Left forelimb (tissue), 1 donor: ENCODE data around the gene ZNF331.
A peak's percentile ranks its signal among the peaks of the same experiment; 100 is the strongest.

Experiments used
- DNase-seq: peaks from one replicate; pipeline ENCODE4 v3.0.0-alpha.2; 2018; ENCODE audit warnings: low spot score

ZNF331 gene

DNA sequence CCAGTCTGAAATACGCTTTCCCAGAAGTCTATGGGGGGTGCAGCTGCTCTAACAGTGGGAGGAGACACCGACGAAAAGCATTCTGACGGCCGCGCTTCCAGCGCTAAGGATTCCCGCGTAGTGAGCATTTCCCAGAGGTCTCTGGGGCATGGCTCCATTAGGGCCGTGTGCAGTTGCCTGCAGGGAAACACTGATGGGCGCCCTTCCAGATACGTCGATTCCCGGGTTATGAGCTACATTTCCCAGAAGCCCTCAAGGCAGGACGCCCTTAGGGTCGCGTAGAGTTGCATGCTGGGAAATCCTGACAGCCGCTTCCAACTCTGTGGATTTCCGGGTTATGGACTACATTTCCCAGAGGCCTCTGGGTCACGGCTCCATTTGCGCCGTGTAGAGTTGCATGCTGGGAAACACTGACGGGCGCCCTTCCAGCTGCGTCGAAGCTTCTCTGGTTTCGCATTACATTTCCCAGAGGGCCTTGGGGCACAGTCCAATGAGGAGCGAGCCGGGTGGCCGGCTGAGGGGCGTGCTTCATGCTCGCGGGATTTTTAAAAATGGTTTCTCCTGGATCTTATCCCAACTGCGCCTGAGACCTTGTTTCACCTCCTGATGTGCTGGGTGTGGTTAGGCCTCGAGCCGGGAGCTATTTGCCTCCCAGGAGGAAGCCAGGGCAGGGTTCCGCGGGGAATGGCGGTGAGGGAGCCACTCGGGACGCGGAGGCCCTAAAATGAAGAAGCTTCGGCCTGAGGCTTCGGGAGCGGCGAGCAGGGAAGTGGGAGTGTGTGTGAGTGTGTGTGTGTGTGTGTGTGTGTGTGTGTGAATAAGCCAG lies 17.2 kb upstream of the ZNF331 start:
- peak; percentile 96 for DNase-seq

DNA sequence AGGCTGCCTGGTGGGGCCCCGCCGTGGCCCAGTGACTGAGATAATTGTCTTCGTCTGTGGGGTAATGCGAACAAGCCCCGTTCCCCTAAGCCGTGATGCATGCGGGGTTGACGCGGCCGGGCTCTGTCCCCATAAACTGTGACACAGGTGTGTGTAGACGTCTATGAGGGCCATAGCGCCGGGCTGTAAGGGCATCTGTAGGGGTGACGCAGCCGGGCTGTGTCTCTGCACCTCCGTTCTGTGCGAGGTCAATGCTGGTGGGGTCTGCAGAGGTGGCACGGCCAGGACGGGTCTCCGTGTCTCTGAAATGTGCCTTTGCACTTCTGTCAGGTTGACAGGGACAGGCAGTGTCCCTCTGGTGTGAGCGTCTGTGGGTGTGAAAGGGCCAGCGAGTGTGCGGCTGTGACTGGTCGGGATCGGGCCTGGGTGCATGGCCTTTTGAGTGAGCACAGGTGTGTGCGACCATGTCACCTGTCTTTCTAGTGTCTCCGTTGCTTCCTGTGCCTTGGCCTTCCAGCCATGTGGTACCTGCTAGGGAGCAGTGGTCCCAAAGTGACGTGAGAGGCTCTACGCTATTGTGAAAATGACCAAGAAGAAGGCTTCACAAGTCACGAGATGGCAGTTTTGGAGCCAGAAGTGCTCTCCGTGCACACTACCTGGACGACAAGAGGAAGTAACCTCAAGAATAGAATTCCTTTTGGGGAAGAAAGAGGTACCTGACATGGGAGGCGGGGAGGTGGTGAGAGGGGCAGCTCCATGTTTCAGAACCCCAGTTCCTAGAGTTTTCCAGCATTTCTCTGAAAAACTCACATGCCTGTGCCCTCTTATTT lies 16.4 kb upstream of the ZNF331 start:
- no peak for DNase-seq

DNA sequence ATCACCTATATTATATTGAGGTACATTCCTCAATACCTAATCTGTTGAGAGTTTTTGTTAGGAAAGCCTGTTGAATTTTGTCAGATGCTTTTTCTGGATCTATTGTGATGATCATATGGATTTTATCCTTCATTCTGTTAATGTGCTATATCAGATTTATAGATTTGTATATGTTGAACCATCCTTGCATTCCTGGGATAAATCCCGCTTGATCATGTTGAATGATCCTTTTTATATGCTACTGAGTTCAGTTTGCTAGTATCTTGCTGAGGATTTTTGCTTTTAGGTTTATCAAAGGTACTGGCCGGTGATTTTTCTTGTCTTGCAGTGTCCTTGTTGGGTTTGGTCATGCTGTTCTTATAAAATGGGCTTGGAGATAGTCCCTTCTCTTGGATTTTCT lies 12.0 kb upstream of the ZNF331 start:
- DNase-seq = no peak

DNA sequence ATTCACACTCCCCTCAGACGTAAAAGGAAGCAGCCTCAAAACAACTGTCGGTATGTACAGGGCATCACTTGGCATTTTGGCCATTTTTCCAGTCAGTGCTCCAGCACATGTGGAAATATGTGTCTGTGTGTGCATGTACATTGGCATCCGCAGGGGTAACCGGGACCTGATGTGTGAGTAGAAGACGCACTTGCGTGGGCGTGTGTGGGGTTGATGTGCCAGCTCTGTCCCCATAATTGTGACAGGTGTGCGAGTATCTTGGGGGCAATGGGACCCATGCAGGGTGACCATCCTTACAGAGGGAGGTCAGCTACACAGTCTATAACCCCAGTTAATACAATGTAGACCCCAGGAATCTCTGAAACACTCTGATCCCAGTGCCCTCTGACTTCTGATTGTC lies 7.3 kb upstream of the ZNF331 start:
- DNase-seq = no peak

DNA sequence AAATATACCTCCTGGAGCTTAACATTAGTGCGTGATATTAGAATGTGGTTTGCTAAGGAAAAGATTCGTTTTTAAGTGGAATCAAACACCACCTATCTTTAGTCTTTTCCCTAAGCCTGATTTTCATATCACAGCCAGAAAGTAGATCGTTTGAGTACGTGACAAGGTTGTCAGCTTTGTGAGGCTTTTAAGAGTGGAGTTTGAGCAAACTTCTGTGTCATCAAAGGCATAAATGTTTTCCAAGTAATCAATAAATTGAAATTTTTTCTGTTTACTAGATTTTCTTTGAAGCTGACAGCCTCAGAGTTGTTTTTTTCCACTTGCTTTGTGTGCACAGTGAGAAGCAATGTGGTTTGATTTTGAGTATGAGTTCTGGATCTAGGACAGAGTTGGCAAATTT lies 6.5 kb upstream of the ZNF331 start:
- no peak for DNase-seq

DNA sequence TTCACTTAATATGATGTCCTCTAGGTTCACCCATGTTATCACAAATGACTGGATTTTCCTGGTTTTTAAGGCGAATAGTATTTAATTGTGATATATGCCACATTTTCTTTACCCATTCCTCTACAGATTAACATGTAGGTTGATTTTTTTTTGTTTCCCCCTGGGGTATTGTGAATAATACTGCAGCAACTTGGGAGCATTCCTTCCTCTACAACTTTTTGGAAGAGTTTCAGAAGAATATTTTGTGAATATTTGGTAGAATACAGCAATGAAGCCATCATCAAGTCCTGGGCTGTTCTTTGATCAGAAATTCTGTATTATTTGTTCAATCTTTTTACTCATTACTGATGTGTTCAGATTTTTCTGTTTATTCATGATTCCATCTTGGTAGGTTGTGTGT lies 5.6 kb upstream of the ZNF331 start:
- DNase-seq = no peak

DNA sequence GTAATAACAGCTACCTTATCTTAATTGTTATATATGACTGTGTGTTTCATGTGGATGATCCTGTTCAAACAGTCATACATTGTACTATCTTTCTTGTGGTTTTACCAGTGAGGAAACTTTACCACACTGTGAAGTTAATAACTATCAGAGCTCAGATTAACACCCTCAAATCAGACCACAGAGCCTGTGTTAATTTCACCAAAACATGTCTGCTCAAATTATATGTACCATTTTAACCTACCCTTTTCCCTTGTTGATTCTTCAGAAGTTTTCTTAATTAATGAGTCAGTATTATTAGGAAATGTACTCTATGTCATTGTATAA lies 1.8 kb upstream of the ZNF331 start:
- DNase-seq = no peak

DNA sequence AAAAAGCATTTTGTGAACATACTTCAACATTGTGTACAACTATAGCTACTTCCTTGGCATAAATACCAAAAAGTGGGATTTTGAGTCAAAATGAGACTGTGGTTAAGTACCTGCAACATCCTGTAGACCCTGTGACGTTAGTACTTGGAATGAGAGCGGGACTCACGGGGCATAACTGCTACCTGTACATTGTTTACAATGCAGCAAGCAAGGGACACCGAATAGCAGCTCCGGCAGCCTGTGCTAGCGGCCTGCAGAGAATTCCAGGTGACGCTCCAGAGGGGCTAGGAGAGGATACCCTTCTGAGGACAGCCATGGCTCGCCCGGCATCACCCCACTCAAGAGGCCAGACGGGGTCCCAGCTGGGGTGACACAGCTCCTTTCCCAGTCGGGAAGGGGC lies 824 bp upstream of the ZNF331 start:
- peak; percentile 65 for DNase-seq

DNA sequence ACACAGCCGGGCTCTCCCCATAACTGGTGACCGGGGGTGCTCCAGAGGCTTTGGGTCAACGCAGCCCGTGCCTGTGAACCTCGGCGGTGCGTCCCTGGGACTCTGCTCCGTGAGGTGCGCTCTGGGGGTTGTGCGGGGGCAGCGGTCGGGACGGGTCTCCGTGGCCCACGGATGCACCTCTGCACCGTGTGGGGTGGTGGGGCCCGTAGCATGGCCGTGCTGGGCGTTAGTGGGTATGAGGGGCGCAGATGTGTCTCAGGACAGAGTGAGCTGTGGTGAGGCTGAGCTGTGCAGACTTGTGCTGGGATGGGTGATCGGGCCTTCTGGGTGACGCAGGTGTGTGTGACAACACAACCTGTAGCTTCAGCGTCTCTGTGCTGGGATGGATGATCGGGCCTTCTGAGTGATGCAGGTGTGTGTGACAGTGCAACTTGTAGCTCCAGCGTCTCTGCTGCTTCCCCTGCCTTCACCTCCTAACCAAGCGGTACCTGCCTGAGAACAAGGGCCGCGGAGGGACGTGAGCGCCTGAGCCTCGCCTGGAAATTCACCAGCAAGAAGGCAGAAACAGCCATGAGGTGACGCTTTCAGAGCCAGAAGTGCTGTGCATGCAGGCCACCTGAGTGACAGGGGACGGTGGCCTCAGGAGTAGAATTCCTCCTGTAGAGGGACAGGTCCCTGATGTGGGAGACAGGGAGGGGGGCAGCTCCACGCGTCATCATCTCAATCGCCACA lies 599 bp downstream of the ZNF331 start:
- DNase-seq = no peak

DNA sequence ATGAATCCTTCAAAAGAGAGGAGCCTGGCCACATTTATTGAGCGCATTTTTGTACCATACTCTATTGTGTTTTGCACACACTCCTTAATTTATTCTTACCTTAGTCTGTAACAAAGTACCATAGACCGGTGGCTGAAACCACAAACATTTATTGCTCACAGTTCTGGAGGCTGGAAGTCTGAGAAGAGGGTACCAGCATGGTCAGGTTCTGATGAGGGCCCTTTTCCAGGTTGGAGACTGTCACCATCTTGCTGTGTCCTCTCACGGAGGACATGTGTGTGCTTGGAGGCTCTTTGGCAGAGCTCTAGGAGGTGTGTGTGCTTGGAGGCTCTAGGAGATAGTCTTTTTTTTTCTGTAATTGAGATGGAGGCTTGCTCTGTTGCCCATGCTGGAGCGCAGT lies 2.1 kb downstream of the ZNF331 start:
- DNase-seq = no peak

DNA sequence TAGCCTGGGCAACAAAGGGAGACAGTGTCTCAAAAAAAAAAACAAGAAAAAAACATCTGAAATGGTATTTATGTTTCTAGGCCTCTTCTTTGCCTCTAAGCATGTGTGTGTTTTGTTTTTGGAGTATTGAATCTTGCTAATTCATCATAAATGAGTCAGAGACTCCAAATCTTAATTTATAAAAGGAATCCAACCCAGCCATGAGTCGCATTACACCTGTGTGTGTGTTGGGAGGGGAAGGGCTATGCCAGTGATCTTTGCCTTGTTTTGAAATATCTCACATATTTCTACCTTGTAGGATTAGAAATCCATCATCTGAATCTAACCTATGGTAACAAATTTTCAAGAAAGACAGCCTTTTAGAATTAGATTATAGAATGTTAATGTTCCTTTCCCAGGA lies 4.0 kb downstream of the ZNF331 start:
- DNase-seq = no peak

DNA sequence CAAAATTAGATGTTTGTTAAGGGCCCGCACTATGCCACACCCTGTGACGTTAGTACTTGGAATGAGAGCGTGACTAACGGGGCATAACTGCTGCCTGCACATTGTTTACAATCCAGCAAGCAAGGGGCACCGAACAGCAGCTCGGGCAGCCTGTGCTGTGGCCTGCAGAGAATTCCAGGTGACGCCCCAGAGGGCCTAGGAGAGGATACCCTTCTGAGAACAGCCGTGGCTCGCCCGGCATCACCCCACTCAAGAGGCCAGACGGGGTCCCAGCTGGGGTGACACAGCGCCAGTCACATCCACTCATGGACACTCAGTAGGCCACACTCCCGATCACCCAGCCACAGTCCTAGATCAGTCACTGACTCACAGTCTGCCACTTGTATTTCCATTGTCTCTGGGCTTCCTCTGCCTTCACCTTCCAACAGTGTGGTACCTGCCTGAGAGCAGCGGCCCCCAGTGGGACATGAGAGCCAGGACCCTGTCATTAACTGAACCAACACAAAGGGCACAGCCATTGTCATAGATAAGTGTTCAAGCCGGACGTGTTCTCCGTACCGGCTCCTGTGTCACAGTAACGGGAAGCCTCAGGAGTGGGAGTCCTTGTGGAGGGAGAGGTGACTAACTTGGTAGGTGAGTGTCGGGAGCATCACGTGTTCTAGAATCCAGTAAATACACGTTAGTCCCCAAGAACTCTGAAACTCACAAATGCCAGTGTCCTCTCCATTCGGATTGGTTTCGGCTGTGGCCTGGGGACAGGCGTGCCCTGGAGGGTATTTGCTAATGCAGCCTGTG lies 7.5 kb downstream of the ZNF331 start:
- no peak for DNase-seq

DNA sequence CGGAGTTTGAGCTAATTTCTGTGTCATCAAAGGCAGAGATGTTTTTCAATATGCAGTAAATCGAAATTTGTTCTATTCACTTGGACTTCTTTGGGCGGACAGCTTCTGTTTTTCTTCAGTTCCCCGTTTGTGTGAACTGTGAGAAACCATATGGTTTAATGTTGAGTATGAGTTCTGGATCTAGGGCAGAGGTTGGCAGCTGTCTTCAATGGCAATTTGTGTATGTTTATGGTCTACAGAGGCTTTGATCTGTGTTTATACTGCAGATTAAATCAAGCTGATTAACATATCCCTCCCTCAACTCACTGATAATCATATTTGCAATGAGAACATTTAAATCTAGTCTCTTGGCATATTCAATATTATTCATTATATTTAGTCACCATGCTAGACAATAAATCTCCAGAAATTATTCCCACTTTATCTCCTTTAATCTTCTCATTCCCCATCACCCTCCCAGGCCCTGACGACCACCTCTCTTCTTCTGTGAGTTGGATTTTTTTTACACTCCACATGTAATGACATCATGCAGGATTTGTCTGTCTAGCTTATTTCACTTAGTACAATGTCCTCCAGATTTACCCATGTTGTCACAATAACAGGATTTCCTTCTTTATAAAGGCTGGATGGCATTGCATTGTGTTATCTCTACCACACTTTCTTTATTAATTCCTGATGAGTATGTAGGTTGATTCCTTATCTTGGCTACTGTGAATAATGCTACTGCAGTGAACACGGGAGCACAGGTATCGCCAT lies 9.0 kb downstream of the ZNF331 start:
- DNase-seq = no peak

DNA sequence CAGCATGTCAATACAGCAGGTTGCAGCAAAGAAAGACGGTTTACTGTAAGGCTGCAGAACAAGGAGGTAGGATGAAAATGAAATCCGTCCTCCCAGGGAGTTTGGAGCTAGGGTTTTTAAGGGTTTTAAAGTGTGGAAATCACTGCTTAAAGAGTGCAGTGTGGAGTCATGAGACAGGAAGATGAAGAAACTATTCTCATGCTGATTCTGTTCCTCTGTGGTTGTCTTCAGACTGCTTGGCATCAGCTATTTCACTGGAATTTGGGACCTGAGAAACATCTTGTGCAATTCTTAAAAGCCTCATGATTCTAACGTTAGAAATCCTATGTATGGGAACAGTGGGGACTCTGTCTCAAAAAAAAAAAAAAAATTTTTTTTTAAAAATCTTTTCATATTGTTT lies 11.4 kb downstream of the ZNF331 start:
- no peak for DNase-seq

DNA sequence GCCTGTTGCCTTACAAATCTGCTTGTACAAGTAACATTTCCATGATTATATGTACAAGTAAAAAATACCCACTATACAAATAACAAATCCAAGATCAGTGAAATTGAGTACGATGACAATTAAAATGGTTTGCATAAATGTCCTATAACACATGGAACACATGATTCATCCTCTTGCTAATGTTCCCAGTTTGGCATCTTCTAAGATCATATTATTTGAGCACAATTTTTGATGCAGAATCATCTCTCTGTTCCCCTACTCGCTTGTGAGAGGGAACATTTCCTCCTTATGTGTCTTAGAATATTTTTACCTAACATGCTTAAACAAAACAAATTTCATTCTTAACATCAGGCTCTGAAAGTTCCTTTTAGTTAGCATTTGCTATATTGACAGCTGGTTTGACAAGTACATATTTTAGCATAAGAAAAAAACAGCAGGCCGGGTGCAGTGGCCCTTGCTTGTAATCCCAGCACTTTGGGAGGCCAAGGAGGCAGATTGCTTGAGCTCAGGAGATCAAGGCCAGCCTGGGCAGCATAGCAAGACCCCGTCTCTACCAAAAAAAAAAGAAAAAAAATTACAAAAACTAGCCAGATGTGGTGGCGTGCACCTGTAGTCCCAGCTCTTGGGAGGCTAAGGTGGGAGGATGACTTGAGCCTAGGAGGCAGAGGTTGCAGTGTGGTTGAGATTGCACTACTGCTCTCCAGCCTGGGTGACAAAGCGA lies 14.2 kb downstream of the ZNF331 start:
- no peak for DNase-seq

DNA sequence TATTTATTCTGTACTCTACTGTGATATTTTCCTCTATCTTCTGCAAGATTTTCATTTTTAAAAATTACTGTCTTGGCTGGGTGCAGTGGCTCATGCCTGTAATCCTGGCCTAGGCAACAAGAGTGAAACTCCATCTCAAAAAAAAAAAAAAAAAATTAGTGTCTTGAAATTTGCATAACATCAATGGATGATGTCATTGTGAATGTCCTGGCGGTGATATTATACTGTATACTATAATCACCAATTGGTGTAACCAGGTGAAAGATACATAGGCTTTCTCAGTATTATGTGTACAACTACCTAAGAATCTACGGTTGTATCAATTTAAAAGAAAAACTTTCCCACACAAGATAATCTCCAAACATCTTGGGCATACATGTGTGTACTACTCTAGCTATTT lies 15.2 kb downstream of the ZNF331 start:
- DNase-seq = no peak

DNA sequence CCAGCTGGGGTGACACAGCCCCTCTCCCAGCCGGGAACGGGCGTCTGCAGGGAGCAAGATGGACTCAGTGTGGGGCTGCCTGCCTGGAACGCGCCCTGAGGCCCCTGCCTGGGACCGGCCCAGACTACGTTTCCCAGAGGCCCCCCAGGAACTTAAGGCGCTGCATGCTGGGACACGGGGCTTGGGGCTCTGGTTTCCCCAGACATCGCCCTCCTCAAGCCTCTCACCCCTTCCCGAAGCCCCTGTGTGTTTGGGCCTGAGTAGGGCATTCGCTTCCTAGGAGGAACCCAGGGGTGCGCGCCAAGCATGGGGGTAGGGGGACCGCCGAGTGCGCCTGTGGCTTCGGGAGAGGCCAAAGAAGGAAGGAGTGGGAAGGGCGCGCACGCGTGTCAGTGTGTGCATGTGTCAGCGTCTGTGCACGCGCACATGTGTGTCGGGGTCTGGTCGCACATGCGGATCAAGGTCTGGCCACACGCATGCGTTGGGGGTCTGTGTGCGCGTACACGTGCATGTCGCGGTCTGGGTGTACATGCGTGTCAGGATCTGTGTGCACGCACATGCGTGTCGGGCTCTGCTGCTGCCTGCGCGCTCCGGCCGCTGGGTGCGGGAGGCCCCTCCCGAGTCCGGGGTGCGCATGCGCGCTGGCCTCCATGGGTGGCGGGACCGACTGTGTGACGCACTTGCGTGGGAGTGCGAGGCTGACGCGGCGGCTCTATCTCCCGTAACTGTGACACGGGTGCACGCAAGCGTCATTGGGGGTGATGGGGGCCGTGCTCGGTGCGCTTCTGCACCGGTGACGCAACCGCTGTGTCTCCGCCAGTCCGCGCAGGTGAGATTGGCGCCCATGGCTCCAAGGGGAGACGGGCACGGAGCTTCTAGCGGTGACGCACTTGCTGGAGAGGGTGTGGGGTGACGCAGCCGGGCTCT lies 16.2 kb downstream of the ZNF331 start:
- peak; percentile 92 for DNase-seq

DNA sequence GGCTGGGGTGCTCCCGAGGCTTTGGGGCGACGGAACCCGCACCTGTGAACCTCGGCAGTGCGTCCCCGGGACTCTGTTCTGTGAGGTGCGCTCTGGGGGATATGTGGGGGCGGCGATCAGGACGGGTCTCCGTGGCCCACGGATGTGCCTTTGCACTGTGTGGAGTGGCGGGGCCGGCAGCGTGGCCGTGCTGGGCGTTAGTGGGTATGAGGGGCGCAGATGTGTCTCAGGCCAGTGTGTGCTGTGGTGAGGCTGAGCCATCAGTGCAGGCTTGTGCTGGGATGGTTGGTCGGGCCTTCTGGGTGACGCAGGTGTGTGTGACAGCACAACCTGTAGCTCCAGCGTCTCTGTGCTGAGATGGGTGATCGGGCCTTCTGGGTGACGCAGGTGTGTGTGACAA lies 16.9 kb downstream of the ZNF331 start:
- DNase-seq = no peak

DNA sequence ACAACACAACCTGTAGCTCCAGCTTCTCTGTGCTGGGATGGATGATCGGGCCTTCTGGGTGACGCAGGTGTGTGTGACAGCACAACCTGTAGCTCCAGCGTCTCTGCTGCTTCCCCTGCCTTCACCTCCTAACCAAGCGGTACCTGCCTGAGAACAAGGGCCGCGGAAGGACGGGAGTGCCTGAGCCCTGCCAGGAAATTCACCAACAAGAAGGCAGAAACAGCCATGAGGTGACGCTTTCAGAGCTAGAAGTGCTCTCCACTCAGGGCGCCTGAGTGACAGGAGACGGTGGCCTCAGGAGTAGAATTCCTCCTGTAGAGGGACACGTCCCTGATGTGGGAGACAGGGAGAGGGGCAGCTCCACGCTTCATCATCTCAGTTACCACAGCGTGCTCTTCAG lies 17.4 kb downstream of the ZNF331 start:
- DNase-seq = no peak

DNA sequence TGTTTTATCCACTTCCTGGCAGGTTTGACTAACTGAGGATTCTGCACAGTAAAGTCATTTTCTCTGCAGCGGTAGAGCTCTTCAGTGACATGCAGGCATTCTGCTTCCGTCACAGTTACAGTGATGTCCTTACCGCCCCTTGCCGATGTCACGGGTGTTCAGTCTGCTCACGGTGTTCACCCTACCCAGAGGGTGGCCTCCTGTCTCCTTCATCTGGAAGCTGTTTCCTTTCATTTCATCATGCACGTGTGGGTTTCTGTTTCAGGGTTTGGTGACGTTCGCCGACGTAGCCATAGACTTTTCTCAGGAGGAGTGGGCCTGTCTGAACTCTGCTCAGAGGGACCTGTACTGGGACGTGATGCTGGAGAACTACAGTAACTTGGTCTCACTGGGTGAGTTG lies 33.4 kb downstream of the ZNF331 start:
- no peak for DNase-seq
